H4 (cell line): ENCODE results near the gene BCAS3. TPM values are rescaled to one million over a fixed set of nuclear protein-coding genes. Genes with fewer than 3 reads are reported as not detected.
A peak's percentile ranks its signal among the peaks of the same experiment; 100 is the strongest.
"Not testable (repeated sequence)": the region's sequence is repeated elsewhere in the genome, so short reads cannot be mapped to it uniquely, and the experiment has no call there.

Experiments
- DNase-seq: peaks from one replicate; pipeline ENCODE4 v3.0.0-alpha.2; 2015; ENCODE audit warnings: low spot score
- total RNA-seq: library from RNA; depleted of rRNA; stranded (reverse); fragments of >200 nt; shearing (Covaris generic); gene quantifications from 2 replicates; pipeline ENCODE4 v1.2.3, GENCODE V29; 2014

Gene BCAS3
- total RNA-seq, 1 experiment from 2014 or later: 10.2 TPM

DNA sequence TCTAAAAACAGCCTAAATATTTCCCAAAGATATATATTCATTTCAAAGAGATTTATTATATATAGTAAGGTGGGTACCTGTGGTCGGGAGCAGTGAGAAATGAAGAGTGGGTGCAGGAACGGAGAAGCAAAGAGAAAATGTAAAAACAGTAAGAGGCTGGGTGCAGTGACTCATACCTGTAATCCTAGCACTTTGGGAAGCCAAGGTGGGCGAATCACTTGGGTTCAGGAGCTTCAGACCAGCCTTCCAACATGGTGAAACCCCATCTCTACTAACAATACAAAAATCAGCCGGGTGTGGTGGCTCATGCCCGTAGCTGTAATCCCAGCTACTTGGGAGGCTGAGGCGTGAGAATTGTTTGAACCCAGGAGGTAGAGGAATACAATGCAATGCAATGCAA, 257.1 kb downstream of the BCAS3 start:
- DNase-seq: no peak

GRCh38 chr17:60935991-60936390, 258.3 kb downstream of the BCAS3 start:
- not testable (repeated sequence) for DNase-seq

DNA sequence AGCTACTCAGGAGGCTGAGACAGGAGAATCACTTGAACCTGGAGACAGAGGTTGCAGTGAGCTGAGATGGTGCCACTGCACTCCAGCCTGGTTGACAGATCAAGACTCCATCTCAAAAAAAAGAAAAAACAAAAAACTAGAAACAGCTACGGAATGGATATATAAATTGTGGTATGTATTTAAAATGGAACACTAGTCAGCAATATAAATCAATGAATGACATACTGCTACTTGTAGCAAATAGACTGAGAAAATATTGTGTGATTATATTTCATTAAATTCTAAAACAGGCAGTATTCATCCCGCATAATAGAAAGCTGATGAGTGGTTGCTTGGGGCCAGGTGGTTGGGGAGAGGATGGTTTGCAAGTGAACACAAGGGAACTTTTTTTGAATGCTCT, 261.7 kb downstream of the BCAS3 start:
- no peak for DNase-seq

DNA sequence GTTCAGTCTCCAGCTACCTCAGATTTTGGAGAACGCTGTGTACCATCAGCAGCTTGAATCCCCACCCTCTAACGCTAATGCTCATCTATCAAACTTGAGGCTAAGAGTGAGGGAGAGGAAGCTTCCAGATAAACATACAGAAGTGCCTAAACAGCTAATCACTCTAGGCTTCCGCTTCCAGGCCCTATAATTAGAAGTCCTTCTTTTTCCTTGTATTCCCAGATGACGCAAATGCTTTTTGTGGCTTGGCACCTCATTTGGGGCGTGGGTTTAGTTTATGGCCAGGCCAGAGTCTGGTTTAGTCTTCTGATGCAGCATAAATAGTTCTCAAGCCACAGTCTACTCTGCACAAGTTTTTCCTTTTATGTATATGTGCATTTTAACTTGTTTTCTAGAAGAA, 263.4 kb downstream of the BCAS3 start:
- DNase-seq: peak; percentile 95

- no peak for DNase-seq
Observed at GRCh38 chr17:60941571-60941970, 263.9 kb downstream of the BCAS3 start.

DNA sequence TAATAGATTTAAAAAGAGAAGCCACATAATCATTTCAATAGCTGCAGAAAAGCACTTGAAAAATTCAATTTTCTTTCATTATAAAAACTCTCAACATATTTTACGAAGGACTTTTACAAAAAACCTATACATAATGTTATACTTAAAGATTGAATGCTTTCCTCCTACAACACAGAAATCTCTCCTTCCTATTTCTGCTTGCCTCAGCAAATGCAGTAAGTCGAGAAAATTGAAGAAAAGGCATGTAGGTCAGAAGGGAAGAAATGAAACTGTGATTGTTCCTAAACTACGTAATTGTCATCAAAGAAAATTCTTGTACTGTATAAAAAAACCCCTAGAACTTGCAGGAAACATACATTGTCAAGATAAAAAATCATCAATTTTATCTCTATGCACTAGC, 267.1 kb downstream of the BCAS3 start:
- no peak for DNase-seq

GRCh38 chr17:60947100-60947499, 269.4 kb downstream of the BCAS3 start:
- no peak for DNase-seq

GRCh38 chr17:60947543-60947942, 269.9 kb downstream of the BCAS3 start:
- no peak for DNase-seq

DNA sequence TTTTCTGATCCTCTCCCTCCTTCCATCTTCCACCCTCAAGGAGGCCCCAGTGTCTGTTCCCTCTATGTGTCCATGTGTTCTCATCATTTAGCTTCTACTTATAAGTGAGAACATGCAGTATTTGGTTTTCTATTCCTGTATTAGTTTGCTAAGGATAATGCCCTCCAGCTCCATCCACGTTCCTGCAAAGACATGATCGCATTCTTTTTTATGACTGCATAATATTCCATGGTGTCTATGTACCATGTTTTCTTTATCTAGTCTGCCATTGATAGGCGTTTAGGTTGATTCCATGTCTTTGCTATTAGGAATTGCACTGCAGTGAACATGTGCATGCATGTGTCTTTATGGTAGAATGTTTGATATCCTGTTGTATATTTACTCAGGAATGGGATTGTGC, 275.1 kb downstream of the BCAS3 start:
- no peak for DNase-seq

DNA sequence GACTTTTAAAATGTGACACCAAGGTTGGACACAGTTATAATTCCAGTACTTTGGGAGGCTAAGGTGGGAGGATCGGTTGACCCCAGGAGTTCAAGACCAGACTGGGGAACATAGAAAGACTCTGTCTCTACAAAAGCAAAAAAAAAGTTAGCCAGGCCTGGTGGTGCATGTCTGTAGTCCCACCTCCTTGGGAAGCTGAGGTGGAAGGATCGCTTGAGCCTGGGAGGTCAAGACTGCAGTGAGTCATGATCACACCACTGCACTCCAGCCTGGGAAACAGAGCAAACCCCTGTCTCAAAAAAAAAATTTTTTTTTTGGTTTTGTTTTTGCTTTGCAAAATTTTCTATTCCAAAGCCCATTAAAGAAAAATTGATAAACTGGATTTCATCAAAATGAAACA, 281.4 kb downstream of the BCAS3 start:
- DNase-seq: no peak

GRCh38 chr17:60959696-60960095, 282.0 kb downstream of the BCAS3 start:
- DNase-seq: no peak

- DNase-seq: no peak
Observed at GRCh38 chr17:60960398-60961065, 282.9 kb downstream of the BCAS3 start.

- DNase-seq: no peak
Observed at GRCh38 chr17:60964160-60964559, 286.5 kb downstream of the BCAS3 start.

DNA sequence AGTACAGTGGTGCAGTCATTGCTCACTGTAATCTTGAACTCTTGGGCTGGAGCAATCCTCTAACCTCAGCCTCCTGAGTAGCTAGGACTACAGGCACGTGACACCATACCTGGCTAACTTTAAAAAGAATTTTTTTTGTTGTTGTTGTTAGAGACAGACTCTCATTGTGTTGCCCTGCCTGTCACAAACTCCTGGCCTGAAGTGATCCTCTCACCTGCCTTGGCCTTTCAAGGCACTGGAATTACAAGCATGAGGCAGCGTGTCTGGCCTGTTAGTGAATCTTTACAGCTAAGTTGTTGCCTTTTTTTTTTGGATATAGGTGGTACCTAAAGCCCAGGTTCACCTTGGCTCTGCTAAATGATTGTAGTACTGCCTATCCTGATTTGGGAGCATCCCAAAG, 290.6 kb downstream of the BCAS3 start:
- no peak for DNase-seq

DNA sequence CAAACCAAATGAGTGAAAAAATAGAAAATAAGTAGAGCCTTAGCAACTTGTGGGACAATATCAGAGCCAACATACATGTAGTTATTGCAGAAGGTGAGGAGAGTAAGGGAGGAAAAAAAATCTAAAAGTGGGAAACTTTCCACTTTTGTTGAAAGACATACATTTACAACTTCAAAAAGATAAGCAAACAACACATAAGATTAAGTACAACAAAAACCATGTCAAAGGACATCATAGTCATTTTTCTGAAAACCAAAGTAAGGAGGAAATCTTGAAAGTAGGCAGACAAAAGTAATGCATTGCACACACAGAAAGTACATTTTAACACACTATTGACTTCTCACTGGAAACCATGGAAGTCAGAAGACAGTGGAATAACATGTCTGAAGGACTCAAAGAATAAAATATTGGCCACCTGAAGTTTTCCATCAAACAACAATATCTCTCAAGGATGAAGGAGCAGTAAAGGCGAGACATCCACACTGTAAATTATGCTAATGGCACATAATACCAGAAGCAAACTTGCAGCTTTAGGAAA, 291.9 kb downstream of the BCAS3 start:
- no peak for DNase-seq

- DNase-seq: no peak
Observed at GRCh38 chr17:60970741-60971140, 293.1 kb downstream of the BCAS3 start.

DNA sequence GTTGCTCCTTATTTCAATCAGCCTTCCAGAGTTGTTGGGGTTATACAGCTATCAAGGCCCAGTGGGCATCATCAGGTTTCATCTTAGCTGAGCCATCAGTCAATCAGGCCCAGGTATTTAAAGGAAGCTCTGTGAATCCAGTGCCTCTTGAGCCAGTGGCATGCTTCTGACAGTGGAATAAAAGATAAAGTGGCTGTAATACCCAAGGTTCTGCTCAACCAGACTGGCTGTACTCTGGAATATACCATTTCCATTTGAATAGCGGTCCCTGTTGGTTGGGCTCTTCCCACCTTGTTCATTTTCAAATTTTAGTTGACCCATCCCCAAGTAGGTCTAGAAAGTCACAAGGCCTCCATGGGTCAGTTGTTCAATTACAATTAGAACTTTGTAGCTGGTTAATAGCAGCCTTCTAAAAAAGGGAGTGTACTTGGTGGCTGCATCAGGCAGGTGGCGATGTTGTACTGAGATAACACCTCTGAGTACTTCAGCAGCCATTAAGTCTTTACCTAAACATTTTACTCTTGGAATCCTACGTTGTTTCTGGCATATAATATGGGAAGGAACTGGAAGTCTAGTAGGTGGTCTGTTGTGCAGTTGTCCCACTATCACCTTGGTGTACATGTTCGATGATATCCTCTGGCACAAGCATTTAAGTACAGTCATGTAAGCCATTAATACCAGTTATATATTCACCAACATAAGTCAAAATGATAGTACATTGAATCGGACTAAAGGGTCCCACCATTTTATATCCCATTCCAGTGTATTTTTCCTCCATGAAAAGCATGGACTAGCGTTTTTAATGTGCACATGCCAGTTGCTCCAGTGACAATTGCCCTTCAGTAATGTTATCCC, 294.1 kb downstream of the BCAS3 start:
- peak; percentile 64 for DNase-seq

- DNase-seq: not testable (repeated sequence)
Observed at GRCh38 chr17:60976861-60977260, 299.2 kb downstream of the BCAS3 start.

DNA sequence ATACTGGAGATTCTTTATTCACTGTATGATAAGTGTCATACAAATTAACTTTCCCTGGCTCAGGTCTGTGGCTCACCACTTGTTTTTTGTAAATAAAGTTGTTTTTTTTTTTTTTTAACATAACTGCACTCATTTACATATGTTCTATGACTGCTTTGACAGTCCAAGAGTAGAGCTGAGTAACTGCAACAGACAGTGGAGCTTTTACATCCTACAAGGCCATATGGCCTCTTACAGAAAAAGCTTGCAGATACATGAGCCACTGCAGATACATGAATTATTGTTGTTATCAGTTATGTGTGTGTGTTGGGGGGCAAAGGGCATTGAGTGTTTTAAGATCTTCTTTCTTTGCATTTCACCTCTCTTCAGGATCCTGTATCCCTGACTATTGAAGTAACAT, 311.7 kb downstream of the BCAS3 start:
- DNase-seq: no peak

- no peak for DNase-seq
Observed at GRCh38 chr17:60989846-60990245, 312.2 kb downstream of the BCAS3 start.

GRCh38 chr17:60993497-60993896, 315.8 kb downstream of the BCAS3 start:
- DNase-seq: no peak

DNA sequence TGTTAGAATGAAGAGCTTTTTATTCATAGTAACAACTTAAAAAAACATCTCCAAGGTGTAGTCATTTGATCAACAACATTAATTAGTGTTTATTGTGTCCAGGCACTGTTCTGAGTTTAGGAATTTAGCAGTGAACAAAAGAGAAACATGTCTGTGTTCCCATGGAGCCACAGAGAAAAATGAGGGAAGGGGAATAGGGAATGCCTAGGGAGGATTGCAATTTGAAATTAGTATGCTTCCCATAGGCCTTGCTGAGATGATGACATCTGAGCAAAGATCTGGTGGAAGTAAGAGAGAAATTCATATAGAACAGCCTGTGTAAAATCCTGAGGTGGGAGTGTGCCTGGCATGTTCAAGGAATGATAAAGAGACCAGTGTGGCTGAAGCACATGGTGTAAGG, 318.0 kb downstream of the BCAS3 start:
- DNase-seq: no peak

GRCh38 chr17:61000911-61001310, 323.3 kb downstream of the BCAS3 start:
- peak; percentile 30 for DNase-seq
